Suprapubic skin (tissue), 4 donors: ENCODE results near the gene JAKMIP3.

Experiments
- EP300 ChIP-seq: sonication (generic); formaldehyde crosslinking; IDR thresholded peaks from one replicate; pipeline ENCODE4 v1.6.1; 2017; ENCODE audit warnings: antibody characterized with exemption
- POLR2A ChIP-seq, 2 donors: fragments of 450-650 bp; IDR thresholded peaks; one replicate each; pipeline ENCODE4 v1.6.1; 2017; ENCODE audit warnings: antibody characterized with exemption in 2 of 2, mild to moderate bottlenecking in 2 of 2, moderate library complexity in 2 of 2
- POLR2AphosphoS5 ChIP-seq, 3 donors: sonication (generic); formaldehyde crosslinking; IDR thresholded peaks; one replicate each; pipeline ENCODE4 v1.6.1; 2017; ENCODE audit warnings: antibody characterized with exemption in 3 of 3
- TF ChIP-seq, protein P1 (sequence below), 2 donors: fragments of 200-600 bp in 1 of 2; fragments of 450-650 bp in 1 of 2; sonication (generic) in 1 of 2; IDR thresholded peaks; one replicate each; pipeline ENCODE4 v1.5.1; 2016 to 2019; ENCODE audit warnings: antibody characterized with exemption in 2 of 2, mild to moderate bottlenecking in 1 of 2, moderate library complexity in 1 of 2

DNA sequence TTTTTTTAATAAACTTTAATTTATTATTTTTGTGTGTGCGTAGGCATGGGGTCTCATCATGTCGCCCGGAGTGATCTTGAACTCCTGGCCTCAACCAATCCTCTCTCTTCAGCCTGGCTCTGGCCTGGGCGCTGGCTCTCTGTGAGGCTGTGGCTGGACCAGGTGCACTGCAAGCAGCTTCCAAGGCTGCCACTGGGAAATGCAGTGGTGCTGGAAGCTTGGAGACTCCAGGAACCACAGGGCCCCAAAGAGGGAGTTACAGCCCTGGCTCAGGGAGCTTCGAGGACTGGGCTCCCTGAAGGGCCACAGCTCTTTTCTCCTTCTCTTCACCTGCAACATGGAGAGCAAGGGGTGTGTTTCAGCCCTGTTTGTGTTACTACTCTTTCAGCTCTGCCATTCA, 47.3 kb upstream of the JAKMIP3 start:
- TF ChIP-seq, protein P1, sequence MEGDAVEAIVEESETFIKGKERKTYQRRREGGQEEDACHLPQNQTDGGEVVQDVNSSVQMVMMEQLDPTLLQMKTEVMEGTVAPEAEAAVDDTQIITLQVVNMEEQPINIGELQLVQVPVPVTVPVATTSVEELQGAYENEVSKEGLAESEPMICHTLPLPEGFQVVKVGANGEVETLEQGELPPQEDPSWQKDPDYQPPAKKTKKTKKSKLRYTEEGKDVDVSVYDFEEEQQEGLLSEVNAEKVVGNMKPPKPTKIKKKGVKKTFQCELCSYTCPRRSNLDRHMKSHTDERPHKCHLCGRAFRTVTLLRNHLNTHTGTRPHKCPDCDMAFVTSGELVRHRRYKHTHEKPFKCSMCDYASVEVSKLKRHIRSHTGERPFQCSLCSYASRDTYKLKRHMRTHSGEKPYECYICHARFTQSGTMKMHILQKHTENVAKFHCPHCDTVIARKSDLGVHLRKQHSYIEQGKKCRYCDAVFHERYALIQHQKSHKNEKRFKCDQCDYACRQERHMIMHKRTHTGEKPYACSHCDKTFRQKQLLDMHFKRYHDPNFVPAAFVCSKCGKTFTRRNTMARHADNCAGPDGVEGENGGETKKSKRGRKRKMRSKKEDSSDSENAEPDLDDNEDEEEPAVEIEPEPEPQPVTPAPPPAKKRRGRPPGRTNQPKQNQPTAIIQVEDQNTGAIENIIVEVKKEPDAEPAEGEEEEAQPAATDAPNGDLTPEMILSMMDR (IDR thresholded peaks at IDR 0.05), result no peak
- TF ChIP-seq POLR2AphosphoS5 (IDR thresholded peaks at IDR 0.05) (no peak), EP300 (no peak), POLR2A (IDR thresholded peaks at IDR 0.05) (no peak)
